Endothelial cell of umbilical vein (primary cell): ENCODE data around the gene MSH5.

ENCODE experiments used
- CTCF ChIP-seq, 2 donors: IDR thresholded peaks; 1 replicate in 1 of 2; 2 replicates in 1 of 2; pipeline ENCODE4 v1.5.1; 2011; ENCODE audit warnings: low read length in 2 of 2, mild to moderate bottlenecking in 2 of 2, moderate library complexity in 2 of 2, control low read depth in 1 of 2, inconsistent platforms in 1 of 2, low read depth in 1 of 2; ENCODE audit not compliant: insufficient read depth in 1 of 2; ENCODE audit errors: extremely low read depth in 1 of 2
- EZH2 ChIP-seq: IDR thresholded peaks from 2 replicates; pipeline ENCODE4 v1.6.1; 2012; ENCODE audit warnings: borderline replicate concordance, low read depth, mild to moderate bottlenecking, moderate library complexity, low read length, inconsistent platforms; ENCODE audit not compliant: severe bottlenecking
- GATA2 ChIP-seq: IDR thresholded peaks from 2 replicates; pipeline ENCODE4 v1.7.0; 2011; ENCODE audit warnings: low read depth, mild to moderate bottlenecking, moderate library complexity, mixed read lengths, low read length; ENCODE audit not compliant: insufficient read length, insufficient read depth
- MAX ChIP-seq: IDR thresholded peaks from 2 replicates; pipeline ENCODE4 v1.6.1; 2011; ENCODE audit not compliant: insufficient read depth, insufficient read length
- POLR2A ChIP-seq: IDR thresholded peaks from 2 replicates; pipeline ENCODE4 v1.6.1; 2012; ENCODE audit warnings: low read depth, mild to moderate bottlenecking, control low read depth, low read length

- TF ChIP-seq GATA2: no peak
- no peak for TF ChIP-seq CTCF (IDR thresholded peaks at IDR 0.05; ENCODE audit: extremely low read depth in 1 of 2, insufficient read depth in 1 of 2, low read depth in 1 of 2, low read length in 2 of 2)
- TF ChIP-seq EZH2: no peak
- no peak for TF ChIP-seq MAX
- no peak for TF ChIP-seq POLR2A
Measured at GRCh38 chr6:31775633-31776484, 36.1 kb downstream of the MSH5 start.
